Suppressor macrophage treated with lipopolysaccharide for 4 hours (primary cell): Measurements from ENCODE around the gene LARGE2.
"Not testable (repeated sequence)": the region's sequence is repeated elsewhere in the genome, so short reads cannot be mapped to it uniquely, and the experiment has no call there.

ENCODE experiments used
- DNase-seq: peaks from one replicate; pipeline ENCODE4 v3.0.0-alpha.2; 2020

The LARGE2 gene

GRCh38 chr11:45896422-45896984, 26.0 kb upstream of the LARGE2 start:
- no peak for DNase-seq

GRCh38 chr11:45897556-45897955, 24.9 kb upstream of the LARGE2 start:
- DNase-seq, result no peak

GRCh38 chr11:45899086-45899447, 23.4 kb upstream of the LARGE2 start:
- DNase-seq, result no peak

- DNase-seq, result peak; percentile 73
Observed at GRCh38 chr11:45899448-45900174, 22.8 kb upstream of the LARGE2 start.

GRCh38 chr11:45900175-45900800, 22.2 kb upstream of the LARGE2 start:
- DNase-seq, result not testable (repeated sequence)

GRCh38 chr11:45900916-45901617, 21.4 kb upstream of the LARGE2 start:
- no peak for DNase-seq

- no peak for DNase-seq
Observed at GRCh38 chr11:45901626-45902025, 20.8 kb upstream of the LARGE2 start.

- no peak for DNase-seq
Observed at GRCh38 chr11:45902452-45903380, 19.7 kb upstream of the LARGE2 start.

- DNase-seq, result no peak
Observed at GRCh38 chr11:45904309-45904915, 18.0 kb upstream of the LARGE2 start.

- DNase-seq, result no peak
Observed at GRCh38 chr11:45905095-45905494, 17.4 kb upstream of the LARGE2 start.

- not testable (repeated sequence) for DNase-seq
Observed at GRCh38 chr11:45905576-45905975, 16.9 kb upstream of the LARGE2 start.

GRCh38 chr11:45906096-45906682, 16.3 kb upstream of the LARGE2 start:
- peak; percentile 29 for DNase-seq

GRCh38 chr11:45906965-45907611, 15.4 kb upstream of the LARGE2 start, which contains the start of gene FREY1:
Gene FREY1, minus strand, starts transcription at chr11:45907271. Its CDS starts 26 bp downstream, at chr11:45907245.
- no peak for DNase-seq

- DNase-seq, result no peak
Observed at GRCh38 chr11:45907911-45908370, 14.5 kb upstream of the LARGE2 start.

- DNase-seq, result no peak
Observed at GRCh38 chr11:45909594-45910475, 12.6 kb upstream of the LARGE2 start.

- DNase-seq, result no peak
Observed at GRCh38 chr11:45910623-45911022, 11.8 kb upstream of the LARGE2 start.

- DNase-seq, result no peak
Observed at GRCh38 chr11:45913514-45913913, 8.9 kb upstream of the LARGE2 start.

- no peak for DNase-seq
Observed at GRCh38 chr11:45913942-45914635, 8.4 kb upstream of the LARGE2 start.

GRCh38 chr11:45915446-45915845, 7.0 kb upstream of the LARGE2 start:
- DNase-seq, result no peak
